ENCODE data around the gene STAT4. TPM values are rescaled to one million over a fixed set of nuclear protein-coding genes. Genes with fewer than 3 reads are reported as not detected.
A peak's percentile ranks its signal among the peaks of the same experiment; 100 is the strongest.

The STAT4 gene
- total RNA-seq, 1 donor: 163 TPM

DNA sequence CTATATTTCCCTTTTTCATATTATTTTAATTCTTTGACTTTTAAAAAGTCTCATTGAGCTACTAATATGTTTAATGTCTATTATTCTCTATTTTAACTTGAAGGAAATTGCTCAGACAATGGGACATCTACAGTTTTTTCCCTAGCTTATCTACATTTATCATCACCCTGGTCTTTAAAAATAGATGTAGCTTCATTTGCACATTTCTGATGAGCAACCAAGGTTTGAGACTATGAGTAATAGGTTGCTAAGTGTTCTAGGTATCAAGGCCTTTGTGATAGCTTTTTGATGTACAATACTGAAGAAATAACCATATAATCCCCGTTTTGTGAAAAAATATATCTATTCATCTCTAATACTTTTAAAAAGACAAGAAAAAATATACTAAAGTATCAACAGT is 47.0 kb downstream of the STAT4 start:
- Histone ChIP-seq H3K4me1 (ENCODE audit: insufficient read depth, low read length) (no peaks in the 10 kb centered on the region), H3K9me3 (ENCODE audit: low read depth, low read length) (no peaks in the 10 kb centered on the region), H3K27me3 (ENCODE audit: insufficient read depth, low read length) (no peaks in the 10 kb centered on the region), H3K4me3 (ENCODE audit: low read length) (no peak overlapping the region)

DNA sequence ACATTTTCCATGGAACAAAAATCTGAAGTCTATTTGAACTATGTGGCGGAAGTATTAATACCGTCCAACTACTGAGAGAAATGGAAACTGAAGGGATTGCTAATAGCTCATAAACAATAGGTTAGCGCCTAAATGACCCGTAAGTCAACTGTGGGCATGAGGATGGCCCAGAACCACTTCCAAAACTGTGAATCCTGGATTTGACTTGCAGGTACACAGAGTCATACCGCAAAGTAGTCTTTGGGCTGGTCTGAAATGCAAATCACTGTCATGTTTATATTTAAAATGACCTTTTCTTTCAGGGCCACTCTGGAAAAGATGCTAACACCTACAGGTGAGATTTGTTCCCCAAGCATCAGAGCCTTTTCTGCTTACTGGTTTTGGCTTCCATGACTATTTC is 50.6 kb downstream of the STAT4 start:
- no peaks in the 10 kb centered on the region for H3K4me1 ChIP-seq (ENCODE audit: insufficient read depth, low read length)
- H3K4me3 ChIP-seq (ENCODE audit: low read length): no peak overlapping the region
- no peaks in the 10 kb centered on the region for H3K9me3 ChIP-seq (ENCODE audit: low read depth, low read length)
- H3K27me3 ChIP-seq (ENCODE audit: insufficient read depth, low read length): no peaks in the 10 kb centered on the region

GRCh38 chr2:191087311-191087710 is 63.5 kb downstream of the STAT4 start:
- H3K27me3 ChIP-seq (ENCODE audit: insufficient read depth, low read length): no peaks in the 10 kb centered on the region
- H3K4me3 ChIP-seq (ENCODE audit: low read length): no peak overlapping the region
- no peaks in the 10 kb centered on the region for H3K4me1 ChIP-seq (ENCODE audit: insufficient read depth, low read length)
- H3K9me3 ChIP-seq (ENCODE audit: low read depth, low read length): peaks cover 4% of the 10 kb centered on the region

GRCh38 chr2:191086706-191087105 is 64.1 kb downstream of the STAT4 start:
- no peak overlapping the region for H3K4me3 ChIP-seq (ENCODE audit: low read length)
- H3K9me3 ChIP-seq (ENCODE audit: low read depth, low read length): peaks cover 4% of the 10 kb centered on the region
- no peaks in the 10 kb centered on the region for H3K4me1 ChIP-seq (ENCODE audit: insufficient read depth, low read length)
- no peaks in the 10 kb centered on the region for H3K27me3 ChIP-seq (ENCODE audit: insufficient read depth, low read length)

DNA sequence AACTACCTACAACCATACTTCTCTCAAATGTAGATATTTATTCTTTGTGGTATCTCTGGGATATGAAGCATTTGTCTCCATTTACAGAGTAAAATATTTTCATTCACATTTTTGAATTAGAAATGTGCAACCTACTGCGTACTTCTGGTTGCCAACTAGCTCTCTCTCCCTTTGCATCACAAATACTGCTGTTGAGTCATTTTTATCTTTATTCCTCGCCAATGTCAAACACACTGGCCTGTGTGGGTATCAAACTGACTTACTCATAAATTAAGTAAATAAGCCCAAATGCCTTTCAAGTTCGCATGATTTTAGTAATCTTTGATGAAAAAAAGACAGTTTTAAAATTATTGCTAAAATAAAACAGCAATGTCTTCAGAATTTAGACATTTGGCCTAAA is 67.3 kb downstream of the STAT4 start:
- no peak overlapping the region for H3K4me3 ChIP-seq (ENCODE audit: low read length)
- no peaks in the 10 kb centered on the region for H3K27me3 ChIP-seq (ENCODE audit: insufficient read depth, low read length)
- peaks cover 4% of the 10 kb centered on the region for H3K9me3 ChIP-seq (ENCODE audit: low read depth, low read length)
- no peaks in the 10 kb centered on the region for H3K4me1 ChIP-seq (ENCODE audit: insufficient read depth, low read length)

- Histone ChIP-seq H3K4me1 (ENCODE audit: insufficient read depth, low read length) (no peaks in the 10 kb centered on the region), H3K9me3 (ENCODE audit: low read depth, low read length) (peaks cover 4% of the 10 kb centered on the region), H3K27me3 (ENCODE audit: insufficient read depth, low read length) (no peaks in the 10 kb centered on the region), H3K4me3 (ENCODE audit: low read length) (no peak overlapping the region)
Observed at GRCh38 chr2:191082321-191082720, 68.5 kb downstream of the STAT4 start.

- peaks cover 3% of the 10 kb centered on the region for H3K9me3 ChIP-seq (ENCODE audit: low read depth, low read length)
- no peaks in the 10 kb centered on the region for H3K4me1 ChIP-seq (ENCODE audit: insufficient read depth, low read length)
- no peaks in the 10 kb centered on the region for H3K27me3 ChIP-seq (ENCODE audit: insufficient read depth, low read length)
- H3K4me3 ChIP-seq (ENCODE audit: low read length): no peak overlapping the region
Observed at GRCh38 chr2:191081411-191082155, 69.2 kb downstream of the STAT4 start.

DNA sequence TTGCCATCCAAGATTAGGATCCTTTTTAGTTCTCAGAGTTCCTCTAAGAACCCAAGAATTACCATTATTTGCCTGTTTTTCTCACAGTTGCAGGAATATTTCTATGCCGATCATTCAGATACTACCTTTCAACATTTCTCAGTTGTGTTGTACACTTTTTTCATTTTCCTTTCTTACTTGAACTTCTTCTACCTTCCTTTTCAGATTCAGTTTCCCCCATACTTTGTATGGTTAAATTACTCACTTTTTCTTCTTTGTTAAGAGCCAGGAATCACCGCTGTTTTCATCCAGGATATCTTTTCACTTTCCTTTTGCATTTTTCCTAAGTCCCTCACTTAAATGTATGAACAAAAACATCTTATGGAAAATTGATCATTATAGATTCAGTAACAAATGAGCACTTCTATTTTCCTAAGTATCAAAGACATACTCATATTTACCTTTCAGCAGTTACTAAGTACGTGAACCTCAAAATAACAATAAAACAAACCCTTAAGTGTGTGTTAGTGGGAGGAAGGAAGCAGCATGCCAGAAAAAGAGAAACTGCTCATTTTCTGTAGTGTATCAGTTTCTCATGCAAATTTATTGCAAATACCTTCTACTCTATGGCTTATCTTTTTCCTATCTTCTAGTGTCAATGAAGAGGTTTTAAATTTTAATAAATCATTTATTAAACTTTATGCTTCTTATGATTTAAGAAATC is 72.5 kb downstream of the STAT4 start:
- Histone ChIP-seq H3K27me3 (ENCODE audit: insufficient read depth, low read length) (no peaks in the 10 kb centered on the region), H3K4me1 (ENCODE audit: insufficient read depth, low read length) (no peaks in the 10 kb centered on the region), H3K9me3 (ENCODE audit: low read depth, low read length) (no peaks in the 10 kb centered on the region), H3K4me3 (ENCODE audit: low read length) (no peak overlapping the region)

- Histone ChIP-seq H3K4me1 (ENCODE audit: insufficient read depth, low read length) (peaks cover 17% of the 10 kb centered on the region), H3K27me3 (ENCODE audit: insufficient read depth, low read length) (no peaks in the 10 kb centered on the region), H3K9me3 (ENCODE audit: low read depth, low read length) (no peaks in the 10 kb centered on the region), H3K4me3 (ENCODE audit: low read length) (no peak overlapping the region)
Observed at GRCh38 chr2:191070276-191070675, 80.5 kb downstream of the STAT4 start.

- Histone ChIP-seq H3K9me3 (ENCODE audit: low read depth, low read length) (no peaks in the 10 kb centered on the region), H3K4me1 (ENCODE audit: insufficient read depth, low read length) (peaks cover 17% of the 10 kb centered on the region), H3K27me3 (ENCODE audit: insufficient read depth, low read length) (no peaks in the 10 kb centered on the region), H3K4me3 (ENCODE audit: low read length) (no peak overlapping the region)
Observed at GRCh38 chr2:191069606-191070005, 81.2 kb downstream of the STAT4 start.

DNA sequence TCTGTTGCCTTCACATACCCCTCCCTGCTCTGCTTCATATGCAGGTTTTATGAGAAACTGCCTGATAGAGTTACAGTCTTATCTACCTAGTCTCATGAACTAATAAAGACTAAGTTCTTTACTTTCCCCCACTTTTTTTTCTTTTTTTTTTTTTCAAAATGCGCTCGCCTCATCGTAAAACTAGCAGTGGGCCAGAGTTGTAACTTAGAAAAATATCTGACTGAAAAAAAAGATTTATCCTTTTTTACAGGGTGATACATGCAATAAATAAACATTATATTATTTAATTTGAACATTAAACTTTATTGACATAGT is 83.9 kb downstream of the STAT4 start:
- no peaks in the 10 kb centered on the region for H3K9me3 ChIP-seq (ENCODE audit: low read depth, low read length)
- H3K4me3 ChIP-seq (ENCODE audit: low read length): no peak overlapping the region
- H3K4me1 ChIP-seq (ENCODE audit: insufficient read depth, low read length): peaks cover 29% of the 10 kb centered on the region
- no peaks in the 10 kb centered on the region for H3K27me3 ChIP-seq (ENCODE audit: insufficient read depth, low read length)

GRCh38 chr2:191066197-191066918 is 84.4 kb downstream of the STAT4 start:
- Histone ChIP-seq H3K4me1 (ENCODE audit: insufficient read depth, low read length) (peaks cover 33% of the 10 kb centered on the region), H3K4me3 (ENCODE audit: low read length) (no peak overlapping the region), H3K9me3 (ENCODE audit: low read depth, low read length) (no peaks in the 10 kb centered on the region), H3K27me3 (ENCODE audit: insufficient read depth, low read length) (no peaks in the 10 kb centered on the region)

GRCh38 chr2:191065785-191066184 is 85.0 kb downstream of the STAT4 start:
- Histone ChIP-seq H3K27me3 (ENCODE audit: insufficient read depth, low read length) (no peaks in the 10 kb centered on the region), H3K4me3 (ENCODE audit: low read length) (no peak overlapping the region), H3K9me3 (ENCODE audit: low read depth, low read length) (no peaks in the 10 kb centered on the region), H3K4me1 (ENCODE audit: insufficient read depth, low read length) (peaks cover 39% of the 10 kb centered on the region)

DNA sequence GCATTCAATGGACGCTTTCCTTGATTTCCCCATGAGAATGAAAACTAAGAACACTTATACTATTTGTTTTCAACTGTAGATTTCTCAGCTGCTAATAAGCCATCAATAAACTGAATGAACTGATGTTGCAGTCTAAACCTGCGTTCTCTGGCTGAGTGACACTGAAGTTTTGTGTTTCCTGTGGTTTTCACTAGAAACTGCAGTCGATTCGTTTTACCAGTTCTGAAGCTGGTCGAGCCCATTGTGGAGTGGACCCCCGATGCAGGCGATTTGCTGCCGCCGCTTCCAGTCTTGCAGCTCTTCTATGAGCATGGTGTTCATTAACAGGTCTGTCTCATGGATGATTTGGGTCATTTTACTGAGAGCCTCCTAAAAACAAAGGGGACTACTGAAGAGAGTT is 86.2 kb downstream of the STAT4 start:
- Histone ChIP-seq H3K9me3 (ENCODE audit: low read depth, low read length) (no peaks in the 10 kb centered on the region), H3K4me1 (ENCODE audit: insufficient read depth, low read length) (peaks cover 35% of the 10 kb centered on the region), H3K4me3 (ENCODE audit: low read length) (peak overlapping the region; percentile 26), H3K27me3 (ENCODE audit: insufficient read depth, low read length) (no peaks in the 10 kb centered on the region)

- Histone ChIP-seq H3K27me3 (ENCODE audit: insufficient read depth, low read length) (no peaks in the 10 kb centered on the region), H3K4me1 (ENCODE audit: insufficient read depth, low read length) (peaks cover 35% of the 10 kb centered on the region), H3K9me3 (ENCODE audit: low read depth, low read length) (no peaks in the 10 kb centered on the region), H3K4me3 (ENCODE audit: low read length) (no peak overlapping the region)
Observed at GRCh38 chr2:191063584-191063983, 87.2 kb downstream of the STAT4 start.

Measured in mononuclear cell (primary cell).